ENCODE data around the gene ANKRD23. TPM values are rescaled to one million over a fixed set of nuclear protein-coding genes. Genes with fewer than 3 reads are reported as not detected.

Gene ANKRD23
- total and polyA plus RNA-seq, 8 donors = 3.0 to 10.5 (median 5.7) TPM

- intact Hi-C loops (cut with DNase I) = loop anchor here in 1 of 2 donors (5.0 kb wide), 1 partner anchor 91 kb away; no protein-coding TSS in a partner anchor
- H3K4me3 ChIP-seq = no peak overlapping the region
- TF ChIP-seq CTCF (IDR thresholded peaks at IDR 0.05) = no peak
- H3K27me3 ChIP-seq = peaks cover 0 to 7% of the 10 kb centered on the region in 2 donors
- no peak for DNase-seq
- H3K36me3 ChIP-seq = peaks cover 0 to 56% of the 10 kb centered on the region in 2 donors
- H3K4me1 ChIP-seq = peaks cover 12 to 65% of the 10 kb centered on the region in 2 donors
- no peak for ATAC-seq
- H3K27ac ChIP-seq = no peak overlapping the region
- no peaks in the 10 kb centered on the region for H3K9me3 ChIP-seq
Measured at GRCh38 chr2:96861074-96861473, 17.3 kb upstream of the ANKRD23 start.

- H3K4me3 ChIP-seq = no peak overlapping the region
- no peak for TF ChIP-seq CTCF (IDR thresholded peaks at IDR 0.05)
- H3K27ac ChIP-seq = no peak overlapping the region
- peaks cover 0 to 50% of the 10 kb centered on the region in 2 donors for H3K36me3 ChIP-seq
- ATAC-seq = no peak
- intact Hi-C loops (cut with DNase I) = loop anchor here in 1 of 2 donors (5.0 kb wide), 1 partner anchor 92 kb away; no protein-coding TSS in a partner anchor
- peak in 1 of 4 donors; percentile 61 for DNase-seq
- H3K4me1 ChIP-seq = peaks cover 12 to 62% of the 10 kb centered on the region in 2 donors
- H3K27me3 ChIP-seq = peaks cover 0 to 7% of the 10 kb centered on the region in 2 donors
- H3K9me3 ChIP-seq = no peaks in the 10 kb centered on the region
Measured at GRCh38 chr2:96860065-96861029, 16.5 kb upstream of the ANKRD23 start.

GRCh38 chr2:96859681-96860064, 15.9 kb upstream of the ANKRD23 start:
- TF ChIP-seq CTCF (IDR thresholded peaks at IDR 0.05) = no peak
- no peak for DNase-seq
- no peak overlapping the region for H3K27ac ChIP-seq

GRCh38 chr2:96859099-96859649, 15.4 kb upstream of the ANKRD23 start:
- peaks cover 0 to 7% of the 10 kb centered on the region in 2 donors for H3K27me3 ChIP-seq
- H3K9me3 ChIP-seq = no peaks in the 10 kb centered on the region
- peak overlapping the region in 1 of 2 donors; percentile 86 for H3K4me3 ChIP-seq
- TF ChIP-seq CTCF (IDR thresholded peaks at IDR 0.05) = no peak
- peaks cover 12 to 57% of the 10 kb centered on the region in 2 donors for H3K4me1 ChIP-seq
- H3K27ac ChIP-seq = peak overlapping the region in 1 of 2 donors; percentile 86
- intact Hi-C loops (cut with DNase I) = no loop called here
- DNase-seq (peak in 1 of 4 donors; percentile 67), ATAC-seq (no peak)
- peaks cover 0 to 39% of the 10 kb centered on the region in 2 donors for H3K36me3 ChIP-seq

More at GRCh38 chr2:96859681-96860064, 15.9 kb upstream of the ANKRD23 start:
- Histone ChIP-seq H3K4me3 (no peak overlapping the region), H3K36me3 (peaks cover 0 to 43% of the 10 kb centered on the region in 2 donors), H3K4me1 (peaks cover 12 to 58% of the 10 kb centered on the region in 2 donors), H3K27me3 (peaks cover 0 to 7% of the 10 kb centered on the region in 2 donors), H3K9me3 (no peaks in the 10 kb centered on the region)
- no peak for ATAC-seq
- intact Hi-C loops (cut with DNase I) = loop anchor here in 1 of 2 donors (5.0 kb wide), 1 partner anchor 93 kb away; no protein-coding TSS in a partner anchor
